ENCODE measurements around the gene ERFE. TPM values are rescaled to one million over a fixed set of nuclear protein-coding genes. Genes with fewer than 3 reads are reported as not detected.

ERFE gene
- total and polyA plus RNA-seq, 9 of the 15 experiments (the other 6 are each of a cell fraction or from before 2014, with no cell fraction given): 0.55 to 8.2 (median 3.7) TPM

- TF ChIP-seq NCOA4 (IDR thresholded peaks at IDR 0.05; ENCODE audit: partially characterized antibody) (no peak), NR2C1 (IDR thresholded peaks at IDR 0.05) (no peak), NR2C1 (tag; IDR thresholded peaks at IDR 0.05) (no peak), ELK1 (CRISPR knock-in tag; IDR thresholded peaks at IDR 0.05) (no peak)
Observed at GRCh38 chr2:238131761-238132462, 26.9 kb upstream of the ERFE start (continued).

DNA sequence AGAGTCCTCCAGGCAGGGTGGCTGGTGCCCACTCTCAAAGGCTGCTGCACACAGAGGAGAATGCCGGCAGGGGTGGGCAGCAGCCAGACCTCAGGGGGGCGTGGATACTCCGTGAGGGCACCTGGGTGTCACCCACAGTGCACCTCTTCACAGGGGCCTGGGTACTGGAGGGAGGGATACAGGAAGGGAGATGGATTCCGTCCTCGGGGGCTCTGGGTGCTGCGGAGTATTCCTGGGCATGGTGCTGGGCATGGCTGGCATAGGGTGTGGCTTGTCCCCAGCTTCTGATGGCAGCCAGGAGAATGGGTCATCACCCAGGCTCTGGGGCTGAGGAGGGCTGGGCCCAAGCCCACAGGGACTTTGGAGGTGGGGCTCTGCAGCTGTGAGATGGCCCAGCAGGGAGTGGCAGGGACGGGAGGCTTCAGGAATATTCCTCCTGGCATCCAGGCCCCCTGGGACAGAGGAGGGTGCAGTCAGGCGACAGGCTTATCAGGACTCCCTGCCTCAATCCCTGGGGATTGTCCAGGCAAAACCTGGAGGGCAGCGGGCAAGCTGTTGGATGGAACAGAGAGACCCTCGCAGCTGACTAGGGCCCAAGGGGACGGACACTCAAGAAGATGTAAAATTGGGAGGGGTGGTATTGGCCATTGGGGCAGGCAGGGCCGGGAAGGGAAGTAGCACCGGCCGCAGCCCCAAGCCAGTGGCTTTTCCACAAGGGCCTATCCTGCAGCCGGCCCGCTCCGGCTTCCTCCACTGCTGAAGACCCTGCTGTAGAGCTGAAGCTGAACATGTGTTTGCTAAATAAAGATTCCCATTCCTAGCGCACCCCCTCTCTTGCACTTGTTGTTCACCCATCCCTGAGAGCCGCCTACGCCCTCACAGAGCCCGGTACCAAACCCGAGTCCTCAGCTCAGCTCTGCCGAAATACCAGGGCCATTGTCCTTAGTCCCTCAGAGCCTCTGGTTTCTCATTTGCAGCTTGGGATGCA lies 26.0 kb upstream of the ERFE start:
- Histone ChIP-seq H3K4me1 (replicated peaks in 1 of 2; ENCODE audit: control insufficient read depth in 2 of 2, insufficient read depth in 2 of 2, low read length in 2 of 2) (peaks cover 0 to 45% of the 10 kb centered on the region in 2 experiments; a peak in 2 of 5 replicates), H4K20me1 (replicated peaks; ENCODE audit: control insufficient read depth, insufficient read depth, low read length) (no peaks in the 10 kb centered on the region), H3K27me3 (ENCODE audit: control insufficient read depth in 2 of 2, insufficient read depth in 2 of 2, low read length in 2 of 2) (peaks cover 5 to 49% of the 10 kb centered on the region in 2 experiments; a peak in 4 of 5 replicates), H2AFZ (ENCODE audit: low read depth, low read length) (no peak overlapping the region), H3K9ac (ENCODE audit: insufficient read depth in 1 of 2, low read depth in 2 of 2, low read length in 2 of 2) (no peak overlapping the region; a peak in 1 of 4 replicates), H3K79me2 (ENCODE audit: control insufficient read depth, insufficient read depth, low read length) (no peaks in the 10 kb centered on the region), H3K4me2 (ENCODE audit: insufficient read depth, low read length) (no peak overlapping the region), H3K4me3 (no peak overlapping the region), H3K9me3 (replicated peaks; ENCODE audit: control insufficient read depth, insufficient read depth, low read depth, low read length) (no peaks in the 10 kb centered on the region), H3K36me3 (ENCODE audit: control insufficient read depth, insufficient read depth, low read length) (no peaks in the 10 kb centered on the region), H3K9me1 (ENCODE audit: control insufficient read depth, insufficient read depth, low read length) (no peaks in the 10 kb centered on the region), H3K27ac (ENCODE audit: extremely low read depth, low read depth, low read length) (no peak overlapping the region)
- in situ Hi-C loops (cut with MboI): no loop called here
- WGBS (ENCODE audit: insufficient coverage, low coverage, missing lambda C conversion rate): 19% methylated on average over 16 of the region's 23 CpGs
- ATAC-seq (no peak), DNase-seq (ENCODE audit: extremely low read depth in 1 of 4, low spot score in 3 of 4) (no peak), FAIRE-seq (no peak)
- TF ChIP-seq RBBP5 (IDR thresholded peaks at IDR 0.05; ENCODE audit: borderline replicate concordance, insufficient read depth, low read length, poor library complexity, severe bottlenecking) (no peak), PRDM10 (IDR thresholded peaks at IDR 0.05; ENCODE audit: partially characterized antibody) (peak; percentile 8)
- ChIA-PET CTCF (ENCODE audit: low intra/inter-chr PET ratio) (no interaction called here), POLR2A (interaction anchor here (0.7 to 1.1 kb wide), 2 partner anchors 12 to 30 kb away, joined by 3 read pairs; no protein-coding TSS in a partner anchor)
- BruUV-seq (replicated peaks): no TSS peak
- intact Hi-C loops (cut with micrococcal nuclease): loop anchor here (10.0 kb wide), 1 partner anchor 278 kb away; the partner anchor contains the start of gene RAMP1

All from K562 (cell line).